NK-92 (cell line): ENCODE measurements around the gene DLK1.

Source experiments
- DNase-seq: peaks from one replicate; lab custom pipeline; 2025; ENCODE audit not compliant: unreplicated experiment; lab: John Stamatoyannopoulos, UW

Gene DLK1

DNA sequence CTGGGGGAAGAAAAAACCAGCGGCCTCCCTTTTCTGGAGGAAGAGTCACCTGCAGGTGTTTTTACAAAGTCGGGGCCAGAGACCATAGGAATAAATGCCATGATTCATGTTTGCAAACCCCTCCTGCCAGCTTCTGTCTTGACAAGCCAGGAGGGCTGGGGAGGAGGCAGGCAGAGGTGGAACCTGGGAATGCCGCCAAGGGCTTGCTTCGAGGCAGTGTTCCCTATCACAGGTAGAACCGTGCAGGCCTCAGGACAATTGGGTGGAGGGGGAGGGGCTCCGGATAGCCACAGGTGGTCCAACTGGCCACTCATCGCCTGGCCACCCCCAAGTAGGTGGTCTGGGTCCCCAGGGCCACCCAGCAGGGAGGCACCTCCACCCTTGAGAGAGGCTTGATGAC is 14.2 kb upstream of the DLK1 start:
- no peak for DNase-seq

DNA sequence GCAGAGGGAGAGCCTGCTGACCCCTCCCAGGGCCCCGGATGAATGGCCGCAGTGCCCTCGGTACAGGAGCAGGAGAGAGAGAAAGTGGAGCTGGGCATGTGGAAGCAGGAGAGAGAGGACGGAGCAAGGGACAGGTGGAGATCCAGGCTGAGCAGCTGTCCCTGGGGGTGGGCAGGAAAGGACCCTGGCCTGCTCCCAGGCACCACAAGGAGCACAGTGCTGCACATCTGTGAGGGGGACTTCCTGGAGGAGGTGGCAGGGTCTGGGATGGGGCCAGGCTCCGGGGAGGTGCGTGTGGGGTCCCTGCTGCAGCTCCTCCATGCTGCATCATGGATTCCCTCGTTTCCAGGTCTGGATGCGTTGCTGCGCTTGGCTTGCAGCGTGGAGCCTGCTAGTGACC is 13.0 kb upstream of the DLK1 start:
- no peak for DNase-seq

DNA sequence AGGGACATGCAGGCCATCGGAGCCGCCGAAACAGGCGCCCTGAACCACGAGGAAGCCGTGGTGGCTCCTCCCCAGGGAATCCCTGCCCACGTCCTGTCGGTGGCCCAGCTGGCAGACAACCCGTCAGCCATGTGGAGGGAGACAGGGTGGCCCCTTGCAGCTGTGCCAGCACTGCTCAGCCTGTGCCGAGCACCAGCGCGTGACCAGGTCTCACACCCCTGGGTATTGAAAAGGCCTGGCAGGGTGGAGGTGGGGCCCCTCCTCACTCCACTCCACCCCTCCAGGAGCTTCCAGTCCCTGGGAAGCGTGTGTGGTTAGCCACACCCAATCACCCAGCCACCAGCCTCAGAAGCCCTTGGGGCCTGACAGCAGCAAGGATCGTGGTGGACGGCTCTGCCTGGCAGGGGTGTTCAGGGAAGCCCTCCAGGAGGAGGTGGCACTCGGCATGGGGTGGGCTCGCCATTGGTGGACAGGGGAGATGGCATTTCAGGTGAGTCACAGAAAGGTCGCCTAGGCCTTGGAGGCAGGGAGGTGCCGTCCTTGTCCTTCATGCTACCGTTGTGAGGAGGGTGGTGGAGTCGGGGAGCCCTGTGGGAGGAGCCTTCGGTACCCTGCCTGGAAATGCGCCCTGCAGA is 12.3 kb upstream of the DLK1 start:
- no peak for DNase-seq

DNA sequence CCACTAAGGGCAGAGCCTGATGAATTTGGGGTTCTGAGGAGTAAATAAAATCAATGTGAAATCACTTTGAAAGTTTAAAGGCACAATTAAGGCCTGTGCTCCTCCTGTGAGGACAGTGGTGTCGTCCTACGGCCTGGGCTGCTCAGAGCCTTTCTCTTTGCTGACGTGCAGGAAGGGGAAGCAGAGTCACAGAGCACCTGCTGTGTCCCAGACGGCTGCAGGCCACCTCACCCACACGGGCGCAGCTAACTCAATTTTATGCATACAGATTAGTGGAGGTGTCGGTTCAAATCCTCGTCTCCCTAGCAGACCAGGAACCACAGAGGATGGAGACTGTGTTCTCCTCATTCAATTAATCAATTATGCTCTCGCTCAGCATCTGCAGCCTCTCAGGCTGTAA is 11.4 kb upstream of the DLK1 start:
- DNase-seq: no peak

DNA sequence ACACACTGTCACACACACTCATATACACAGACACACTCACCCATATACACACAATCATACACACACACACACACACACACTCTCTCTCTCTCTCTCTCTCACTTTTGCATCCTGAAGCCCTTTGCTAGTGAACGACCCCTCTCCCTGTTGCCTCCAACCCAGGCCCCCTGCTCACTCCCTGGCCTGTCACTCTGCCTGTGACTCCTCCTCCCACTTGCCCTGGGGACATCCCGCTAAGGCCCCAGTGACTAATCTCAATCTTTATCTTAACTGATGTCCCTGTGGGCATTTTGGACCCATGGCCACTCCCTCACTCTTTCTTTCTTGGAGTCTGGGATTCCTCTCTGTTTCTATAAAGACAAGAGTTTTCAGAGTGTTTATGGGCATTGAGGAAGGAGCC is 10.9 kb upstream of the DLK1 start:
- no peak for DNase-seq

DNA sequence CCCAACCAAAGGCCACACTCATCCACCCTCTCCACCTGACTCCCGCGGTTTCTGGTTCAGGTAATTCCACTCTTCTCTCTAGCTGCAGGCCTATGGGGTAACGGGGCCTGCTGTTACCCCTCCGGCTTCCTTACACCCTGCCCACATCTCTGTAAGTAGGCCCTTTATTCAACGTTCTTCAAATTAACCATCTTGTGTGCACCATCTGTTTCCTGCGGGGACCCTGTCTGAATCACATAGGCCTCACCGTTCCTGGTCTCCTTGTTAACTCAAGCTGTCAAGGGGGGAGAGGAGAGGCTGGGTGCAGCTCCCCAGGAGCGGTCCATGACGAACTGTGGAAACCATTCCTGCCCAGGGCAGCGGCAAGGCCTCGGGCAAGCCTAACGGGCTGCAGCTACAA is 9.3 kb upstream of the DLK1 start:
- no peak for DNase-seq

DNA sequence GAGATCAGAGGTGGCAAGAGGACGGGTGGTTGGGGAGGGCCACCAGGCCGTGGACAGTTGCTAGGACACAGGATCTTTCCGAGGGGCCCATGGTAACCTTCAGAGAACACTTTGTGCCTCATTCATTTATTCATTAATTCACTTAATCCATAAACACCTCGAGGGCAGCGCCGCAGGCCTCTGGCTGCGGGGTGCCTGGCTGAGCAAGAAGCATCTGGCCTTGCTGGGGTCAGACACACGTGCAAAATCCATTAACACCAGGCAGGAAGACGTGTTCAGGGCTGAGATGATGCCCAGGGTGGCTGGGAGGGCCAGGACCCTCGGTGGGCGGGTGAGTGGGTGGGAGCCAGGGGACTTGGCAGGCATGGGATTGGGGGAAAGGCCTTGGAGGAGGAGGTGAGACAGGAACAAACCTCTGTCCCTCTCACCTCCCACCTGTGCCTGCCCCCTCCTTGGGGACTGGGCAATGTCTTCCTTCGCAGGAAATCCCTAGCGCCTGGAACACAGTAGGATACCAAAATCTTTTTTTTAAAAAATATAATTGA is 6.6 kb upstream of the DLK1 start:
- DNase-seq: no peak

DNA sequence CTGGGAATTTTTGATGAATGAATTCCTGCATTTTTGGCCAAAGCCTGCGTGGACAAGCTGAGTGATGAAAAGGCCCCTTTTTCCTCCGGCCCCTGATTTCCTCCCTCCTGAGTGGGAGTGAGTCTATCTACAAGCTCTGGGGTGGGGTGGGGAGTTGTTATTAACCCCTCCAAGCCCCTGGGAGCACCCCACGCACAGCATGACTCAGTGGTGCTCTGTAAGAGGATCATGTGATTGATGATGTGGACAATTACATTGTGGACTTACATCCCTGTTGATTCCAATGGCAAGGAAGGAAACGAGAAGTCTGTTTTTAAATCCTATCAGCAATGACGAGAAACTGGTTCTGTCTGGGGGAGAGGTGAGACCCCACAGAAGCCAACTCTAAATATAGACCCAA is 5.1 kb upstream of the DLK1 start:
- no peak for DNase-seq

DNA sequence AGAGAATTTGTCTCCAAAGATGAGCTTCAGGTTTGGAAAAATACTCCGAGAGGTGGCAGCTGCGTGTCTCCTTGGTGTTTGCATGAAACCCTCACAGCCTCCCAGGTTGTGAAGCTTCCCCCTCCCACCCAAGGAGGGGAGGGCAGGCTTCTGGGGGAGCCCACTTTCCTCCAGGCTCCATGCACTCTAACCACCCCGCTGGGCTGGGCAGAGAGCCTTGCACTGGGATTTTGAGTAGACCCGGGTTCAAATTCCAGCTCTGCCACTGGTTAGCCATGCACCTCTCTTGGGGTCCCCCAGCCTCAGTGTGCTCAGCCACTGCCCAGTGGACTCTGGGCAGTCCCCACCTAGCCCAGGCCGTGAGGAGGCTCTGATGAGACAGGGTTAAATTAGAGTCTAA is 4.3 kb upstream of the DLK1 start:
- no peak for DNase-seq

DNA sequence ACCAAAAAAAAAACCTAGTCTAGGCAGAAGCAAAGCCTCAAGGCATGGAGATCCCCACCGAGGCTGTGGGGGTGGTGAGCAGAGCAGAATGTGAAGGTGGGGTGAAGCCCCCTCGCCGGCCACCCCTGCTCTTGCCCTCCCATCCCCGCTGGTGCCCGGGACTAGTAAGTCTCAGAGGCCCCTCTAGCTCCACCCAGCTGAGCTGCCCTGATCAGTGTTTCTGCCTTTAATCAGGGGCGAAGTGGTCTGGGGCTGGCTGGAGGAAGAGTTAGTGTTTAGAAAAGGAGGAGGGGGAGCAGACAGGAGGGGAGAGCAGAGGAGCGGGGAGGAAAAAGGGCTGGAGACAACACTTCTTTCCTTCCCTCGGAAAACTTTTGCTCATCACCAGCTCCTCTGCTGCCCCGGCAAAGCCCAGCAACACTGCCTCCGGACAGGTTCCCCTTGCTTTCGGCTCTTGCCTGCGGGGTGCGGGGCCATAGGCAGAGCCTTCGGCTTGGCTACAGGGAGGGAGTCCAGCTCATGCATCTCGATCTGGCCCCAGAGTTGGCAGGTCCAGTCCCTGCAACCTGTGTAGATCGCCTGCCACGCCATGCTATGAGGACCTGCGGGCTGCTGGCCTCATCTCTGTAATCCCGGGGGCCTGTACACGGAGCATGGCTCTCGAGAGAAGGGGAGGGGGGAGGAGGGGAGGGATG is 3.4 kb upstream of the DLK1 start:
- DNase-seq: no peak

DNA sequence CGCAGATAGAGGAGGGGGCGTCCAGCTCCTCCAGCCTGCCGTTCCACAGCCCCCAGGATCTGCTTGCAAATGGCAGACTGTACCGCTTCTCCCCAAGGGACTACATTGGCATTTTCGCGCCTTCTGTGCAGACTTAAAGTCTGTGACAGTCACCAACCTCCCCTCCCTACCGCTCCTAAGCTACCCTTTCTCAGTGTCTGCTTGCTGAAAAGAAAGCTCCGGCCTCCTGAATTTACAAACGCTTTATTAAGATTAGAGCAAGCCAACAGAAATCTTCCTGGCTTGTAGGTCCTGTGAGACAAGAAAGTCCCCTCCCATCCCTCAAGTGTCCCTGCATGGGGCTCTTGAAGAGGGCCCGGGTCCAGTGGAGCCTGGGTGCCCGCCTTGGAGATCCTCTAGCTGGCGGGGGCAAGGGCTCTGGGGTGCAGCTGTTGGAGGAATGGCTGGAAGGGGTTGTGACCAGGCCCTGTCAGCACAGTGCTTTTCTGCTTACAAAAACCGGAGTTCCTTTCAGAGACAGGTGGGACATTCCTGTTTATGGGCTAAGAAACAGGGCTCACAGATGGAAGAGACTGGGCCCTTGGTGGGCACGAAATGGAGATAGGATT is 2.8 kb upstream of the DLK1 start:
- DNase-seq: no peak

DNA sequence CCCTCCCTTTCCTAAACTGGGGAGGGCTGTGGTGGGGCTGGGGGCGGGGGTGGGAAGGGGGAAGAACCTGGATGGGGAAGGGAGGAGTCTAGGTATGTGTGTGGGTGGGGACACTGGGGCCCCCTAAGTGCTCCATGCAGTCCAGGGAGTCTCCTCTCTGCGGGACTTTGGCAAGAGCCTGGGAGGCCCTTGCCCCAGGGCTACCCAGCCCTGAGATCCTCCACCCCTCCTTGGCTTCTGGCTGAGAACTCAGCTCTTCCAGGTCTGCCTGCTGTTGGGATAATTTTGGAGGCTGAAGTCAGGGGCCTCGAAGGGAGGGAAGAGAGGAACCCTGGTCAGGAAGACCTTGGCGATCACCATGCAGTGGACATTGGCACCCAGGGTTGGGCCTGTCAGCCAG is 2.2 kb upstream of the DLK1 start:
- DNase-seq: no peak

DNA sequence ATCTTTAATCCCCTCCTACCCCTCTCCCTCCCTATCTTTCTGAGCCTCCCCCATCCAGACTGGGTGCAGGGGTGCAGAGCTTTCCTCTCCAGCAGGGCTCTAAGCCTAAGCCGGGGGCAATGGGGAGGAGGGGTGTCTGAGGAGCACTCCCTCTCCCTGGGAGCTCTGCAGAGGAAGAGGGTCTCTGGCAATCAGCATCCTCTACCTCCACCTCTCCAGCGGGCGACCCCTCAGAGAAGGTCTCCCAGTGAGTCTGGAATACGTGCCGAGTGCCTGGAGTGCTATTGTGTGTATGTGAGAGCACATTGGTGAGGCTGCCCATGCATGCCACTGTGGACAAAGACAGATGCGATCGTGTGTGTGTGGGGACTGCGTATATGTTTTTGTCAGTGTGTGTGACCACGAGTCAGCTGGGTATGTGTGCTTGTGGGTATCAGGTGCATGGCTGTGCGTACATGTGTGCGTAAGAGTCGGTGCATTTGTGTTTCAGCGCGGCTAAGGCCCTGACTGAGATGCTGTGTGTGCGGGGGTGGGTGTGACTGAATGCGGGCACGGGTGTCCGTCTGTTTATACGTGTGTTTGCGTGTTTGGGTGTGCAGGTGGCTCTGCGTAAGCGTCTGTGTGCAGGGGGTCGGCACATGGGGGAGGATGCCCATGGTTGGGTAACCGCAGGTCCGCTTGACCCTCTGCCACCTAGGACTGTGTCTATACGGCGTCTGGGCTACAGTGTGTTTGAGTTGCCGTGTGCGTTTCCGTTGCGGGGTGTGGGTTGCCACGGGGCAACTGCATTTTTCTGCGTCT is 905 bp upstream of the DLK1 start:
- DNase-seq: no peak

DNA sequence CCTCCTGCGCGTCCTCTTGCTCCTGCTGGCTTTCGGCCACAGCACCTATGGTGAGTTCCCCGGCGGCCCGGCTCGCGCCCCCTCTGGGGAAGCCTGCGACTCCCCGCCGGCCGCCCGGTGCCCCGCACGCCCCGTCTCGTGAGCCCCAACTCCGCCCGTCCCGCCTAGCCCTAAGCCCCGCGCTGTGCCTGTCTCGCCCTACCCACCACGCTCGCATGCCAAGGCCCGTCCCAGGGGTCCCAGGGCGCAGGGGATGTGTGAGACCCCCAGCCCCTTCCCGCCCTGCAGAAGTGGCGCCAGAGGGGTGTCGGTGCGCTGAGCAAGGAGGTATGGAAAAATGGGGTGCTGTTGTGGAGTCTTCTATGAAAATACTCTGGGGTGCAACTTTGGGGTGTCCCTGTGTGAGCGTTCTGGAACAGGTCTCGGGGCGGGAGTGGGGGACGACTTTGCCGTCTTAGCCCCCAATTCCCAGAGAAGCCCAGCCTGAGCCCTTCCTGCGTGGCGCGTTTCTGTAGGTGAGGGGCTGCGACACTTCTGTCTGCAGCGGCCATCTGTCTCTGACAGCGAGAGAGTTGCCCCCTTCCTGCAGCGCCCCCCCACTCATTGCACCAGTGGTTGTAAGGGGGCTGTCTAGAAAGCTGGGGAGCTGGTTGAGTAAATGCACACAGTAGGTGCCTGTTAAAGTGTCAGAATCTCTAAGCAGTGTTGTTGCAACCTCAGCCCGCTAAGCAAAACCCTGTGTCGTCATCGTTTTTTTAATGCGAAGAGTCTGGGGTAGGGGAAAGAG is 587 bp downstream of the DLK1 start:
- no peak for DNase-seq

DNA sequence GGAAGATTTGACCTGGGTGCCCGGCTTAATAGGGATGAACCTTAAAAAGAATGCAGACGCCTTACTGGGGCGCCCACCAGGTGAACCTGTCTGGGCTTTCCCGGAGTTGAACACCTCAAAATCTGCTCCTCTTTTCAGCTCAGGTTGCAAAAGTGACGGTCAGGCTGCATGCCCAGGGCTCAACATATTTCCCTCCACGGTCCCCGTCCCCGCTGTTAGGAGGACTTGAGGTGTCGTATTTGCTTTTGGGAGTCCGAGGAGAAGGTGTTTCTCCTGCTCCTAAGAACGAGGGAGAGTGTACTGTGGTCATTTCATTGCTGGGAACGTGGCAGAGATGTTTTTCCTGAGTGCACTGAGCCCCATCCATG is 1.2 kb downstream of the DLK1 start:
- no peak for DNase-seq

DNA sequence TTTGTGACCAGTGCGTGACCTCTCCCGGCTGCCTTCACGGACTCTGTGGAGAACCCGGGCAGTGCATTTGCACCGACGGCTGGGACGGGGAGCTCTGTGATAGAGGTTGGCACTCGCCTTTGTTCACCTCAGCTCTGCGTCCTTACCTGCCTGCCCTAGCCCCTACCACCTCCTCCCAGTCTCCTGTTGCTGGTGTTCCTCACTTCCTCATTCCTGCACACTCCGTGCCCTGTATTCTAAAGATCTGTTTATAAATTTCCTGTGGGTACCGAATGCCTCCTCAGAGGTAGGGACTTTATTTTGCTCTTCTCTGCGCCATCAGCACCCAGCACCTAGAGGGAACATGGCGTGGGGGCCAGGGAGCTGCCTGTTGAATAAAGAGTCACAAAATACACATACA is 2.3 kb downstream of the DLK1 start:
- no peak for DNase-seq

DNA sequence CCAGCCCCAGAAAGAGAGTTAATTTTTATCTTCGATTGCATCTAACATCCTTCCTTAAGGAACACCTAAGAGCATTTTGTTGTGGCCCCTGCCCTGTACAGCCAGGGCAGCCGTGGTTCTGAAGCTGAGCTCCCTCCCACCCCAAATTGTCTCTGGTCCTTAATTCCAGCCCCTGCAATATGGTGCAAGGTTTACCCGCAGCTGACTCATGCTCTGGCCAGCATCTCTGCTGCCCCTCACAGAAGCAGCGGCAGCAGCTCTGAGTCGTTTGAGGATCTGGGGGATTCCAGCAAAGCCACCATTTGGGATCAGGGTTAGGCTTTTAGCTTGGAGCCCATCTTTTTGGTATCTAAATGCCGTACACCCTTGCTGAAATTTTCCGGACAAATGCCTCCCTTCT is 3.3 kb downstream of the DLK1 start:
- DNase-seq: no peak

DNA sequence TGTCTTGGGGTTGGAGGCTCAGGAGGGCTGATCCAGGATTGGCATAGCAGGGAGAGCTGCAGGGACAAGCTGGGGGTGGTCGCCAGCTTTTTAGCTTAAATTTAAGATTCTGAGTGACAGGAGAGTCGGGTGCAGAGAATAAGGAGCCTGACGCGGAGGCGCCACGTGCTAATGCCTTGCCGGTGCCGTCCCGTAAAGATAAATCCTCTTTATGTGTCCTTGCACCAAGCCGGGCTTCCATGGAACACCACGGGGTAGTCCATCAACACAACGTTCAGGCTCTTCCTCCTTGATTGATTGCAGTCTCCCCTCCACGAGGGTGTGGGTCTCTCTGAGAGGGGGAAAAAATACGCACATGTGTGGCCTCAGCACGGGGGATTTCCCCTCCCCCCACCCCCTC is 3.9 kb downstream of the DLK1 start:
- DNase-seq: no peak

DNA sequence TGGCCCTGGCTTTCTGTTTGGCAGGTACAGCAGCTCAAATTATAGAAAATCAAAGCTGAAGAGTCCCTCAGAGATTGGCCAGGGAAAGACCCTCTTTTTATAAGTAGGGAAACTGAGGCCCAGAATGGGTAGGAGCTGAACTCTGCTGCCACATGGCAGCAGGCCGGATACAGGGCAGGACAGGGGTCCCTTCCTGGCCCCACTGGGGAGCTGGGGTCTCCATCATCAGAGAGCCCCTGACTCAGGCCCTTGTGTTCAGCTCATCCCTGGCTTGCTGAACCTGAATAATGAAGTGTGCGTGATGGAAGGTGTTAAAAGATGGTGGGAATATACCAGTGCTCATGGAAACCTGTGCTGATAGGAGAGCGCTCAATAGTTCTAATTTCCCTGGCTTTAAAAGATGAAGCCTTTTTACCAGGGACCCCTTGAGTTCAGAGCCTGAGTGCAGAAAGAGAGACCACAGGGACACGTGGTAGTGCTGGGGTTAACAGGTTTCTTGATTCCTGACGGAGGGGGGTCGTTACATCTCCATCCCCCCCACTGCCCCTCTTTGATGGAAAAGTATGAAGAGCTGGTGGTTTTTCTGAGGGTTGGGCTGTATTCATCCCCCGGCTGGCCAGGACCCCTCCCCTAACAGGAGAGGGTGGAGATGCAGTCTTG is 4.4 kb downstream of the DLK1 start:
- no peak for DNase-seq
